ENCODE results near the gene RNF111. TPM values are rescaled to one million over a fixed set of nuclear protein-coding genes. Genes with fewer than 3 reads are reported as not detected.
A peak's percentile ranks its signal among the peaks of the same experiment; 100 is the strongest.

The RNF111 gene
- 22.4 to 22.6 TPM (median 22.6 TPM) in 3 replicates for total RNA-seq (2021)
- Bru-seq, nascent RNA: percentile 79 among the genes with signal in this experiment
- long read RNA-seq, experiment 1, full-length matches to known transcripts: 43 of 118 reads
- long read RNA-seq, experiment 1, partial matches to known transcripts: 18 of 118 reads
- long read RNA-seq, experiment 1, other reads (novel, unspliced or antisense): 57 of 118 reads
- long read RNA-seq, experiment 2, partial matches to known transcripts: 3 of 15 reads
- long read RNA-seq, experiment 2, other reads (novel, unspliced or antisense): 12 of 15 reads
- long read RNA-seq, experiment 3, partial matches to known transcripts: 1 of 1 reads
- long read RNA-seq, experiment 3, other reads (novel, unspliced or antisense): 0 of 1 reads

DNA sequence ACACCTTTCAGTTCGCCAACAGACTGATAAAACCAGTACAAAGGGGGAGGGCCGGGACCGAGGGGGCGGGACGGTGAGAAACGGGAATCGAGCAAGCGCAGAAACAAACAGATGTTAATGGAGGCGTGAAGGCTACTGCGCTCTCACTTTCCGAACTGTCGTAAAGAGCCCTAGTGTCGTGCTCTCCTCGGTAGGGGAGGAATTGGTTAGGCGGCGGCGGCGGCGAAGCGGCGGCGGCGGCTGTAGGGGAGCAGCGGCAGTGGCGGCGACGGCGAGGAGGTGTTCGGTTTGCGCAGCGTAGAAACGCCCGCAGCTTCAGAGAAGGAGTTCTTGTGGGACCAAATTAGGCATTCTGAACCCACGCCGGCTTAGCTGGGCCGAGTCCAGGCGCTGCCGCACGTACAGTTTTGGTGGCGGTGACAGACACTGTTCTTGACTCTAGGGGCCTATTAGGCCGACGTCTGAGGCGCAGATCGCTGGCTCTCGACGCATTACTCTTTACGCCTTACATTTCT is at the start of gene RNF111:
Gene RNF111, plus strand, starts transcription at position 173 of the 515 bp plus-strand sequence. CDS start 43,160 bp downstream, outside the sequence.
- ChIA-PET CTCF (no interaction called here), POLR2A (no interaction called here)
- Mint-ChIP-seq H3K4me1 (peaks cover 40% of the 10 kb centered on the region), H3K27ac (peak within 1 kb of the TSS; percentile 61), H3K36me3 (peaks cover 12% of the 10 kb centered on the region), H3K4me3 (peak within 1 kb of the TSS; percentile 97), H3K9me3 (no peaks in the 10 kb centered on the region), H3K27me3 (ENCODE audit: low read depth) (no peaks in the 10 kb centered on the region; the same call in 1 of the 2 replicates)
- DNase-seq (ENCODE audit: low spot score) (peak; percentile 90), ATAC-seq (peak; percentile 85)
- no peak for TF ChIP-seq RELA (CRISPR knock-in tag; IDR thresholded peaks at IDR 0.05; ENCODE audit: borderline replicate concordance)
- TF ChIP-seq EMX1 (CRISPR knock-in tag; IDR thresholded peaks at IDR 0.05): no peak
- TF ChIP-seq, protein P1, sequence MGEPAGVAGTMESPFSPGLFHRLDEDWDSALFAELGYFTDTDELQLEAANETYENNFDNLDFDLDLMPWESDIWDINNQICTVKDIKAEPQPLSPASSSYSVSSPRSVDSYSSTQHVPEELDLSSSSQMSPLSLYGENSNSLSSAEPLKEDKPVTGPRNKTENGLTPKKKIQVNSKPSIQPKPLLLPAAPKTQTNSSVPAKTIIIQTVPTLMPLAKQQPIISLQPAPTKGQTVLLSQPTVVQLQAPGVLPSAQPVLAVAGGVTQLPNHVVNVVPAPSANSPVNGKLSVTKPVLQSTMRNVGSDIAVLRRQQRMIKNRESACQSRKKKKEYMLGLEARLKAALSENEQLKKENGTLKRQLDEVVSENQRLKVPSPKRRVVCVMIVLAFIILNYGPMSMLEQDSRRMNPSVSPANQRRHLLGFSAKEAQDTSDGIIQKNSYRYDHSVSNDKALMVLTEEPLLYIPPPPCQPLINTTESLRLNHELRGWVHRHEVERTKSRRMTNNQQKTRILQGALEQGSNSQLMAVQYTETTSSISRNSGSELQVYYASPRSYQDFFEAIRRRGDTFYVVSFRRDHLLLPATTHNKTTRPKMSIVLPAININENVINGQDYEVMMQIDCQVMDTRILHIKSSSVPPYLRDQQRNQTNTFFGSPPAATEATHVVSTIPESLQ (CRISPR knock-in tag; IDR thresholded peaks at IDR 0.05): no peak
- TF ChIP-seq TP53 (CRISPR knock-in tag; IDR thresholded peaks at IDR 0.05): no peak
- TF ChIP-seq, protein P2, sequence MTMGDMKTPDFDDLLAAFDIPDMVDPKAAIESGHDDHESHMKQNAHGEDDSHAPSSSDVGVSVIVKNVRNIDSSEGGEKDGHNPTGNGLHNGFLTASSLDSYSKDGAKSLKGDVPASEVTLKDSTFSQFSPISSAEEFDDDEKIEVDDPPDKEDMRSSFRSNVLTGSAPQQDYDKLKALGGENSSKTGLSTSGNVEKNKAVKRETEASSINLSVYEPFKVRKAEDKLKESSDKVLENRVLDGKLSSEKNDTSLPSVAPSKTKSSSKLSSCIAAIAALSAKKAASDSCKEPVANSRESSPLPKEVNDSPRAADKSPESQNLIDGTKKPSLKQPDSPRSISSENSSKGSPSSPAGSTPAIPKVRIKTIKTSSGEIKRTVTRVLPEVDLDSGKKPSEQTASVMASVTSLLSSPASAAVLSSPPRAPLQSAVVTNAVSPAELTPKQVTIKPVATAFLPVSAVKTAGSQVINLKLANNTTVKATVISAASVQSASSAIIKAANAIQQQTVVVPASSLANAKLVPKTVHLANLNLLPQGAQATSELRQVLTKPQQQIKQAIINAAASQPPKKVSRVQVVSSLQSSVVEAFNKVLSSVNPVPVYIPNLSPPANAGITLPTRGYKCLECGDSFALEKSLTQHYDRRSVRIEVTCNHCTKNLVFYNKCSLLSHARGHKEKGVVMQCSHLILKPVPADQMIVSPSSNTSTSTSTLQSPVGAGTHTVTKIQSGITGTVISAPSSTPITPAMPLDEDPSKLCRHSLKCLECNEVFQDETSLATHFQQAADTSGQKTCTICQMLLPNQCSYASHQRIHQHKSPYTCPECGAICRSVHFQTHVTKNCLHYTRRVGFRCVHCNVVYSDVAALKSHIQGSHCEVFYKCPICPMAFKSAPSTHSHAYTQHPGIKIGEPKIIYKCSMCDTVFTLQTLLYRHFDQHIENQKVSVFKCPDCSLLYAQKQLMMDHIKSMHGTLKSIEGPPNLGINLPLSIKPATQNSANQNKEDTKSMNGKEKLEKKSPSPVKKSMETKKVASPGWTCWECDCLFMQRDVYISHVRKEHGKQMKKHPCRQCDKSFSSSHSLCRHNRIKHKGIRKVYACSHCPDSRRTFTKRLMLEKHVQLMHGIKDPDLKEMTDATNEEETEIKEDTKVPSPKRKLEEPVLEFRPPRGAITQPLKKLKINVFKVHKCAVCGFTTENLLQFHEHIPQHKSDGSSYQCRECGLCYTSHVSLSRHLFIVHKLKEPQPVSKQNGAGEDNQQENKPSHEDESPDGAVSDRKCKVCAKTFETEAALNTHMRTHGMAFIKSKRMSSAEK (CRISPR knock-in tag; IDR thresholded peaks at IDR 0.05; ENCODE audit: borderline replicate concordance): no peak
- TF ChIP-seq, protein P3, sequence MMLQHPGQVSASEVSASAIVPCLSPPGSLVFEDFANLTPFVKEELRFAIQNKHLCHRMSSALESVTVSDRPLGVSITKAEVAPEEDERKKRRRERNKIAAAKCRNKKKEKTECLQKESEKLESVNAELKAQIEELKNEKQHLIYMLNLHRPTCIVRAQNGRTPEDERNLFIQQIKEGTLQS (CRISPR knock-in tag; conservative IDR thresholded peaks at IDR 0.05): no peak
- TF ChIP-seq ZNF232 (CRISPR knock-in tag; IDR thresholded peaks at IDR 0.05): no peak
- TF ChIP-seq, protein P4, sequence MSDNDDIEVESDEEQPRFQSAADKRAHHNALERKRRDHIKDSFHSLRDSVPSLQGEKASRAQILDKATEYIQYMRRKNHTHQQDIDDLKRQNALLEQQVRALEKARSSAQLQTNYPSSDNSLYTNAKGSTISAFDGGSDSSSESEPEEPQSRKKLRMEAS (CRISPR knock-in tag; IDR thresholded peaks at IDR 0.05): 0 out of 2 replicates have a peak, but pooled peaks have one; percentile 33
- no peak for TF ChIP-seq ELF4 (CRISPR knock-in tag; IDR thresholded peaks at IDR 0.05; ENCODE audit: low read depth)
- TF ChIP-seq, protein P5, sequence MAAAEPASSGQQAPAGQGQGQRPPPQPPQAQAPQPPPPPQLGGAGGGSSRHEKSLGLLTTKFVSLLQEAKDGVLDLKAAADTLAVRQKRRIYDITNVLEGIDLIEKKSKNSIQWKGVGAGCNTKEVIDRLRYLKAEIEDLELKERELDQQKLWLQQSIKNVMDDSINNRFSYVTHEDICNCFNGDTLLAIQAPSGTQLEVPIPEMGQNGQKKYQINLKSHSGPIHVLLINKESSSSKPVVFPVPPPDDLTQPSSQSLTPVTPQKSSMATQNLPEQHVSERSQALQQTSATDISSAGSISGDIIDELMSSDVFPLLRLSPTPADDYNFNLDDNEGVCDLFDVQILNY (CRISPR knock-in tag; IDR thresholded peaks at IDR 0.05): 0 out of 2 replicates have a peak, but pooled peaks have one; percentile 24
- TF ChIP-seq FOXP1 (CRISPR knock-in tag; IDR thresholded peaks at IDR 0.05; ENCODE audit: borderline replicate concordance): peak; percentile 25; the same call in 1 of the 2 replicates
- no peak for TF ChIP-seq ZNF416 (CRISPR knock-in tag; IDR thresholded peaks at IDR 0.05)
- TF ChIP-seq, protein P6, sequence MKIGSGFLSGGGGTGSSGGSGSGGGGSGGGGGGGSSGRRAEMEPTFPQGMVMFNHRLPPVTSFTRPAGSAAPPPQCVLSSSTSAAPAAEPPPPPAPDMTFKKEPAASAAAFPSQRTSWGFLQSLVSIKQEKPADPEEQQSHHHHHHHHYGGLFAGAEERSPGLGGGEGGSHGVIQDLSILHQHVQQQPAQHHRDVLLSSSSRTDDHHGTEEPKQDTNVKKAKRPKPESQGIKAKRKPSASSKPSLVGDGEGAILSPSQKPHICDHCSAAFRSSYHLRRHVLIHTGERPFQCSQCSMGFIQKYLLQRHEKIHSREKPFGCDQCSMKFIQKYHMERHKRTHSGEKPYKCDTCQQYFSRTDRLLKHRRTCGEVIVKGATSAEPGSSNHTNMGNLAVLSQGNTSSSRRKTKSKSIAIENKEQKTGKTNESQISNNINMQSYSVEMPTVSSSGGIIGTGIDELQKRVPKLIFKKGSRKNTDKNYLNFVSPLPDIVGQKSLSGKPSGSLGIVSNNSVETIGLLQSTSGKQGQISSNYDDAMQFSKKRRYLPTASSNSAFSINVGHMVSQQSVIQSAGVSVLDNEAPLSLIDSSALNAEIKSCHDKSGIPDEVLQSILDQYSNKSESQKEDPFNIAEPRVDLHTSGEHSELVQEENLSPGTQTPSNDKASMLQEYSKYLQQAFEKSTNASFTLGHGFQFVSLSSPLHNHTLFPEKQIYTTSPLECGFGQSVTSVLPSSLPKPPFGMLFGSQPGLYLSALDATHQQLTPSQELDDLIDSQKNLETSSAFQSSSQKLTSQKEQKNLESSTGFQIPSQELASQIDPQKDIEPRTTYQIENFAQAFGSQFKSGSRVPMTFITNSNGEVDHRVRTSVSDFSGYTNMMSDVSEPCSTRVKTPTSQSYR (CRISPR knock-in tag; IDR thresholded peaks at IDR 0.05): no peak
- TF ChIP-seq SP1 (CRISPR knock-in tag; conservative IDR thresholded peaks at IDR 0.05): 0 out of 2 replicates have a peak, but pooled peaks have one; percentile 26
- TF ChIP-seq MXD4 (CRISPR knock-in tag; IDR thresholded peaks at IDR 0.05; ENCODE audit: borderline replicate concordance): no peak
- TF ChIP-seq, protein P7, sequence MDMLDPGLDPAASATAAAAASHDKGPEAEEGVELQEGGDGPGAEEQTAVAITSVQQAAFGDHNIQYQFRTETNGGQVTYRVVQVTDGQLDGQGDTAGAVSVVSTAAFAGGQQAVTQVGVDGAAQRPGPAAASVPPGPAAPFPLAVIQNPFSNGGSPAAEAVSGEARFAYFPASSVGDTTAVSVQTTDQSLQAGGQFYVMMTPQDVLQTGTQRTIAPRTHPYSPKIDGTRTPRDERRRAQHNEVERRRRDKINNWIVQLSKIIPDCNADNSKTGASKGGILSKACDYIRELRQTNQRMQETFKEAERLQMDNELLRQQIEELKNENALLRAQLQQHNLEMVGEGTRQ (CRISPR knock-in tag; IDR thresholded peaks at IDR 0.05): no peak
- TF ChIP-seq ZBTB21 (CRISPR knock-in tag; IDR thresholded peaks at IDR 0.05; ENCODE audit: borderline replicate concordance): no peak
- TF ChIP-seq FOXK1 (CRISPR knock-in tag; IDR thresholded peaks at IDR 0.05): peak; percentile 20; the same call in 1 of the 2 replicates
- TF ChIP-seq ETV6 (CRISPR knock-in tag; IDR thresholded peaks at IDR 0.05): no peak
- TF ChIP-seq, protein P8, sequence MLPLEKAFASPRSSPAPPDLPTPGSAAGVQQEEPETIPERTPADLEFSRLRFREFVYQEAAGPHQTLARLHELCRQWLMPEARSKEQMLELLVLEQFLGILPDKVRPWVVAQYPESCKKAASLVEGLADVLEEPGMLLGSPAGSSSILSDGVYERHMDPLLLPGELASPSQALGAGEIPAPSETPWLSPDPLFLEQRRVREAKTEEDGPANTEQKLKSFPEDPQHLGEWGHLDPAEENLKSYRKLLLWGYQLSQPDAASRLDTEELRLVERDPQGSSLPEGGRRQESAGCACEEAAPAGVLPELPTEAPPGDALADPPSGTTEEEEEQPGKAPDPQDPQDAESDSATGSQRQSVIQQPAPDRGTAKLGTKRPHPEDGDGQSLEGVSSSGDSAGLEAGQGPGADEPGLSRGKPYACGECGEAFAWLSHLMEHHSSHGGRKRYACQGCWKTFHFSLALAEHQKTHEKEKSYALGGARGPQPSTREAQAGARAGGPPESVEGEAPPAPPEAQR (CRISPR knock-in tag; IDR thresholded peaks at IDR 0.05): no peak
- TF ChIP-seq HMGA2 (CRISPR knock-in tag; IDR thresholded peaks at IDR 0.05): no peak
- TF ChIP-seq FOXJ3 (CRISPR knock-in tag; IDR thresholded peaks at IDR 0.05; ENCODE audit: borderline replicate concordance): no peak
- no peak for TF ChIP-seq TEAD1 (CRISPR knock-in tag; IDR thresholded peaks at IDR 0.05)

Data from WTC11 (cell line).